Esophagus squamous epithelium (tissue), 5 donors: ENCODE results near the gene SMARCAL1. TPM values are rescaled to one million over a fixed set of nuclear protein-coding genes. Genes with fewer than 3 reads are reported as not detected.
"Not testable (repeated sequence)": the region's sequence is repeated elsewhere in the genome, so short reads cannot be mapped to it uniquely, and the experiment has no call there.

Experiments
- DNase-seq: peaks from one replicate; lab custom pipeline; 2025; lab: John Stamatoyannopoulos, UW
- H3K27ac ChIP-seq, 4 donors: fragments of 200-600 bp; sonication (generic); one replicate each; pipeline ENCODE4 v1.5.1; 2016 to 2019; ENCODE audit warnings: mild to moderate bottlenecking in 1 of 4
- H3K27me3 ChIP-seq, 4 donors: fragments of 200-600 bp; sonication (generic); 1 replicate in 3 of 4; 2 replicates in 1 of 4; pipeline versions ENCODE4 v1.5.1 to v1.6.0; 2017 to 2021; ENCODE audit warnings: antibody characterized with exemption in 1 of 4
- H3K36me3 ChIP-seq, 3 donors: fragments of 200-600 bp; sonication (generic); one replicate each; pipeline ENCODE4 v1.5.1; 2016 to 2019
- H3K4me1 ChIP-seq, 3 donors: fragments of 200-600 bp; sonication (generic); one replicate each; pipeline ENCODE4 v1.5.1; 2017 to 2019
- H3K4me3 ChIP-seq, 4 donors: fragments of 200-600 bp; sonication (generic); 1 replicate in 3 of 4; 2 replicates in 1 of 4; pipeline ENCODE4 v1.5.1; 2016 to 2019; ENCODE audit warnings: mild to moderate bottlenecking in 2 of 4, moderate library complexity in 1 of 4
- H3K9me3 ChIP-seq, 3 donors: fragments of 200-600 bp; sonication (generic); one replicate each; pipeline ENCODE4 v1.5.1; 2016 to 2019
- POLR2A ChIP-seq, 4 donors: fragments of 450-650 bp; IDR thresholded peaks; one replicate each; pipeline ENCODE4 v1.6.1; 2017; ENCODE audit warnings: antibody characterized with exemption in 4 of 4, mild to moderate bottlenecking in 4 of 4, moderate library complexity in 3 of 4
- WGBS, 2 donors: methylation state at CpG; one replicate each; pipeline ENCODE4 v1.1.5; 2018; 5-methylcytosine and 5-hydroxymethylcytosine counted together
- intact Hi-C: fragments of 100-400 bp; cut with DNase I; formaldehyde crosslinking; loops from one replicate; pipeline ENCODE4 v1.15.0; 2022
- total RNA-seq, 4 donors: library from RNA; depleted of rRNA; stranded (reverse); fragments of >200 nt; gene quantifications; one replicate each; pipeline ENCODE4 v1.1.0, GENCODE V29; 2016
- TF ChIP-seq, protein P1 (sequence below), 6 experiments: fragments of 450-650 bp in 4 of 6; fragments of 200-600 bp in 2 of 6; sonication (generic) in 2 of 6; IDR thresholded peaks; one replicate each; pipeline ENCODE4 v1.5.1; 2016 to 2019; ENCODE audit warnings: antibody characterized with exemption in 6 of 6, mild to moderate bottlenecking in 4 of 6, moderate library complexity in 4 of 6
- donor health status: DM: yes; HTN: yes; CAD: no.

SMARCAL1 gene
- total RNA-seq, 4 donors from 2014 or later, result 10.3 to 27.1 (median 18.1) TPM

DNA sequence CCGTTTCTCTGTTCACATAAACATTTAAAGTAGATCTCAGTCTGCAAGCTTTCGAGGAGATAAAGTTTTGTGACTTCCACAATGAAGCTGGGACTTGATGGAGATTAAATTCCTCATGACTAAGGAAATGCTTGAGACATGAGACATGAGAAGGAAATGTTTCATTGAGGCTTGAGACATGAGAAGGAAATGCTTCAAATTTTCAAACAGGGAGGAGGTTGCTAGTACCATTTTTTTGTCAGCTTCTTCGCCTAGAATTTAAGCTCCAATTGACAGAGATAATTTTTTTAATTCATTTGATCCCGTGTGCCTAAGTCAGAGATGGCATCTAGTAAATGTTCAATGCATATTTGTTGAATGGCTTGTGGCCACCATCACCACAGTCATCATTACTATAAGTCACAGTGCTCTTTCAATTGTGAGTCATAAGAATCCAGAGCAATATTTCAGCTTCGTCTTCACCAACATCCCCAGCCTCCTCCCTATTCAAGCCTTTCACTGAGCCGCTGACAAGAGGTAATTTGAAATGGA, 39.5 kb upstream of the SMARCAL1 start:
- H3K4me3 ChIP-seq, result no peak overlapping the region
- no peak overlapping the region for H3K27ac ChIP-seq
- H3K36me3 ChIP-seq, result no peaks in the 10 kb centered on the region
- WGBS, 2 donors, result 16 to 21% methylated on average over 6 of the region's 6 CpGs
- peaks cover 9 to 17% (median 11%) of the 10 kb centered on the region in 3 donors for H3K4me1 ChIP-seq
- no peaks in the 10 kb centered on the region for H3K9me3 ChIP-seq
- no peak for DNase-seq
- intact Hi-C loops, result no loop called here
- peaks cover 10 to 78% (median 21%) of the 10 kb centered on the region in 4 donors for H3K27me3 ChIP-seq
- TF ChIP-seq, protein P1, sequence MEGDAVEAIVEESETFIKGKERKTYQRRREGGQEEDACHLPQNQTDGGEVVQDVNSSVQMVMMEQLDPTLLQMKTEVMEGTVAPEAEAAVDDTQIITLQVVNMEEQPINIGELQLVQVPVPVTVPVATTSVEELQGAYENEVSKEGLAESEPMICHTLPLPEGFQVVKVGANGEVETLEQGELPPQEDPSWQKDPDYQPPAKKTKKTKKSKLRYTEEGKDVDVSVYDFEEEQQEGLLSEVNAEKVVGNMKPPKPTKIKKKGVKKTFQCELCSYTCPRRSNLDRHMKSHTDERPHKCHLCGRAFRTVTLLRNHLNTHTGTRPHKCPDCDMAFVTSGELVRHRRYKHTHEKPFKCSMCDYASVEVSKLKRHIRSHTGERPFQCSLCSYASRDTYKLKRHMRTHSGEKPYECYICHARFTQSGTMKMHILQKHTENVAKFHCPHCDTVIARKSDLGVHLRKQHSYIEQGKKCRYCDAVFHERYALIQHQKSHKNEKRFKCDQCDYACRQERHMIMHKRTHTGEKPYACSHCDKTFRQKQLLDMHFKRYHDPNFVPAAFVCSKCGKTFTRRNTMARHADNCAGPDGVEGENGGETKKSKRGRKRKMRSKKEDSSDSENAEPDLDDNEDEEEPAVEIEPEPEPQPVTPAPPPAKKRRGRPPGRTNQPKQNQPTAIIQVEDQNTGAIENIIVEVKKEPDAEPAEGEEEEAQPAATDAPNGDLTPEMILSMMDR (IDR thresholded peaks at IDR 0.05), result no peak
- no peak for TF ChIP-seq POLR2A (IDR thresholded peaks at IDR 0.05)

DNA sequence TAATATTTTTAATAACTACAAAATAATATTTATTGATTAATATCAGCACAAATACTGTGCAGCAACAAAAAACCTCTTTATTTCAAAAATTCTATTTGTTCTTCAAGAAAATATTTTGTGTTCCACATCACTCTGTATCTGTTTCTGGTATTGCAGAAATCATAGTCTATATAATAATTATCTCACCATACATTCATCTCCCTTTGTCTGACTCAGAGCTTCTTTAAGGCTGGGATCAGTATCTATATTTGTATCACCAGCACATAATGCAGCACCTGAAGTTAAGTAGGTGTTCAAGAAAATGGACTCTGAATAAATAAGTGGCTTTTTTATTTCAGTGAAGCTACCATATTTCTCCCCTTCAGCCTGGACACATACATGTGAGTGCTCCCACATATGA, 38.4 kb upstream of the SMARCAL1 start:
- DNase-seq, result no peak
- peaks cover 9 to 17% (median 11%) of the 10 kb centered on the region in 3 donors for H3K4me1 ChIP-seq
- peaks cover 10 to 78% (median 21%) of the 10 kb centered on the region in 4 donors for H3K27me3 ChIP-seq
- intact Hi-C loops, result no loop called here
- H3K4me3 ChIP-seq, result no peak overlapping the region
- TF ChIP-seq POLR2A (IDR thresholded peaks at IDR 0.05), result no peak
- TF ChIP-seq, protein P1 (IDR thresholded peaks at IDR 0.05), result no peak
- H3K36me3 ChIP-seq, result no peaks in the 10 kb centered on the region
- H3K9me3 ChIP-seq, result no peaks in the 10 kb centered on the region
- no peak overlapping the region for H3K27ac ChIP-seq

DNA sequence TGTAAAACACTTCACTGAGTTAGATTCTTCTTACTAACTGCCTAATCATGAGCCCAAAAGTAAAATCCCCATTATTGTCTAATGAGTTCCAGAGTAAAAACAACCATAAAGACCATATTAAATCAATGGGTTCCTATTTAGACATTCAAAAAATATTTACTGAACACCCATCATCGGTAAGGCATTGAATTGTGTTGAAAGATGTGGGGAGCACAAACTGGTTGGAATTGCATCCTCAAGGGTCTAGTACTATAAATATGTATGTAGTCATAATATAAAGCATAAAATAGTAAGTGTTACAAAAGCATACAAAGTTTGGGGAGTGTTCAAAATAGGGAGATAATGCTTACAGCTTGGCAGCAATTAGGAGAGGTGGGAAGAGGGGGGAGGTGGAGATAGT, 37.0 kb upstream of the SMARCAL1 start:
- Histone ChIP-seq H3K27me3 (peaks cover 10 to 66% (median 18%) of the 10 kb centered on the region in 4 donors), H3K27ac (no peak overlapping the region), H3K9me3 (no peaks in the 10 kb centered on the region), H3K36me3 (no peaks in the 10 kb centered on the region), H3K4me3 (no peak overlapping the region), H3K4me1 (peaks cover 9 to 17% (median 11%) of the 10 kb centered on the region in 3 donors)
- intact Hi-C loops, result no loop called here
- 72 to 74% methylated on average over 1 of the region's 1 CpG for WGBS, 2 donors
- TF ChIP-seq POLR2A (IDR thresholded peaks at IDR 0.05), result no peak
- TF ChIP-seq, protein P1 (IDR thresholded peaks at IDR 0.05), result no peak
- DNase-seq, result no peak

DNA sequence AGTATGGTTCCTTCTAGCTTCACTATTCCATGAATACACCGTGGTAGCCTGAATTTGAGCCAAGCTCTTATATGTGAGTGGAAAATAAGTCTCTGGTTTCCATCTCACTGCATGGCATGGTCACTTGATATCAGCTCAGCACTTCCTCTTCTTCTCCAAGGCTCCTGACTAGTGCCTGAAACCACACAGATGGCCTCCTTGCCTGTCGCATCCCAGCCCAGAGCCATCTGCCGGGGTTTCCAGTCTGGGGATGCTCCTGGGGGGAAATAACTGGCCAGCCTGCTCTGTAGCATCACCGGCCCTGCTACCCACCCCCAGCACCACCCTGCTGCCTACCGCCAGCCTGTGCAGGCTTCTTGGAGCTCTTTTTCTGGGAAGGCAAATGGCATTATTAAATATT, 32.3 kb upstream of the SMARCAL1 start:
- Histone ChIP-seq H3K9me3 (no peaks in the 10 kb centered on the region), H3K4me1 (no peaks in the 10 kb centered on the region), H3K27ac (no peak overlapping the region), H3K36me3 (no peaks in the 10 kb centered on the region), H3K27me3 (peaks cover 0 to 21% (median 0%) of the 10 kb centered on the region in 4 donors), H3K4me3 (no peak overlapping the region)
- no peak for DNase-seq
- TF ChIP-seq, protein P1 (IDR thresholded peaks at IDR 0.05), result no peak
- no peak for TF ChIP-seq POLR2A (IDR thresholded peaks at IDR 0.05)
- WGBS, 2 donors, result 80 to 84% methylated on average over 2 to 3 of the region's 5 CpGs
- intact Hi-C loops, result no loop called here

DNA sequence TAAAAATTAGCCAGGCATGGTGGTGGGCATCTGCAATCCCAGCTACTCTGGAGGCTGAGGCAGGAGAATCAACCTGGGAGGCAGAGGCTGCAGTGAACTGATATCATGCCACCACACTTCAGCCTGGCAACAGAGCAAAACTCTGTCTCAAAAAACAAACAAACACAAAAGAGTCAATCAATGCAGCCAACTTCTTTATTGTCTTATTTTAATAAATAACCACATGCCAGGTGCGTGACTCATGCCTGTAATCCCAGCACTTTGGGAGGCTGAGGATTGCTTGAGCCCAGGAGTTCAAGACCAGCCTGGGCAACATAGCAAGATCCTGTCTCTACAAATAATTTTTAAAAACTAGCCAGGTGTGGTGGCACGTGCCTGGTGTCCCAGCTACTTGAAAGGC, 27.9 kb upstream of the SMARCAL1 start:
- H3K36me3 ChIP-seq, H3K27ac ChIP-seq, H3K27me3 ChIP-seq, H3K4me1 ChIP-seq, H3K4me3 ChIP-seq, intact Hi-C loops, DNase-seq, H3K9me3 ChIP-seq: not testable (repeated sequence)
- WGBS, 2 donors, result 67 to 75% methylated on average over 2 of the region's 2 CpGs

DNA sequence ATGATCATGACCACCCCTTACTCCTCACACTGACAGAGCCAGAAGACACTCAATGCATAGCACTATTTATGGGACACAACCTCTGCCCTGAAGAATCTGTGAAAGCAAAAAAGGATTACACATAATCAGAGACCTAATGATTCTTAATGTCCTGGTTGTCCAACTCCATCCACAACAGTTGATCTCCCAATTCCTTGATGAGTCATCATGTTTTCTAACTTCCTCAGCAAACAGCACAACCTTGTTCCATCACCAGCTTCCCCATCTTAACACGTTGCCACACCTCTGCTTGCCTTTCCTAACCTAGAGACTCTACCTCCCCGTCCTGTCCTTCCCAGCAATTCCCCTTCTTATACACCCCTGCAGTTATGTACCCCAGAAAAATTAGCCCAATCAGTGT, 26.8 kb upstream of the SMARCAL1 start:
- Histone ChIP-seq H3K27me3 (peaks cover 0 to 5% (median 0%) of the 10 kb centered on the region in 4 donors), H3K4me1 (no peaks in the 10 kb centered on the region), H3K4me3 (no peak overlapping the region), H3K36me3 (no peaks in the 10 kb centered on the region), H3K9me3 (no peaks in the 10 kb centered on the region), H3K27ac (no peak overlapping the region)
- no peak for TF ChIP-seq POLR2A (IDR thresholded peaks at IDR 0.05)
- TF ChIP-seq, protein P1 (IDR thresholded peaks at IDR 0.05), result no peak
- WGBS, 2 donors, result 50 to 57% methylated on average over 2 of the region's 2 CpGs
- no peak for DNase-seq
- intact Hi-C loops, result no loop called here
